SK-N-MC (cell line): ENCODE results near the gene GPR32.

ENCODE experiments used
- EZH2 ChIP-seq: fragments of 200-600 bp; sonication (generic); IDR thresholded peaks from one replicate; pipeline ENCODE4 v1.6.1; 2017; ENCODE audit warnings: antibody characterized with exemption
- FOXP2 ChIP-seq: optimal IDR thresholded peaks from 2 replicates; pipeline ENCODE3; 2011; ENCODE audit warnings: mild to moderate bottlenecking, moderate library complexity; ENCODE audit not compliant: insufficient read depth; ENCODE audit errors: extremely low read length, control extremely low read depth
- POLR2AphosphoS5 ChIP-seq: IDR thresholded peaks from 2 replicates; pipeline ENCODE4 v1.6.1; 2012; ENCODE audit warnings: mild to moderate bottlenecking, low read depth, low read length, borderline replicate concordance

GRCh38 chr19:50722201-50723013, 47.9 kb upstream of the GPR32 start:
- no peak for TF ChIP-seq EZH2
- no peak for TF ChIP-seq POLR2AphosphoS5
- no peak for TF ChIP-seq FOXP2
